ENCODE data around the gene IKZF2.

IKZF2 gene

GRCh38 chr2:213151437-213152064 is at the start of gene IKZF2:
Gene IKZF2 (minus strand): TSS chr2:213151612. CDS start chr2:213148629, 2,983 bp downstream.
- peak; percentile 80 for DNase-seq (ENCODE audit: low spot score)

GRCh38 chr2:213199871-213200270 is 48.5 kb upstream of the IKZF2 start:
- no peak for DNase-seq (ENCODE audit: low spot score)

- DNase-seq (ENCODE audit: low spot score), result peak; percentile 1
These were observed 37.8 kb upstream of the IKZF2 start for GRCh38 chr2:213189001-213189899.

- DNase-seq (ENCODE audit: low spot score), result no peak
These were observed 37.1 kb upstream of the IKZF2 start for GRCh38 chr2:213188533-213188867.

- no peak for DNase-seq (ENCODE audit: low spot score)
These were observed 36.6 kb upstream of the IKZF2 start for GRCh38 chr2:213187833-213188532.

- no peak for DNase-seq (ENCODE audit: low spot score)
These were observed 36.0 kb upstream of the IKZF2 start for GRCh38 chr2:213187386-213187785.

GRCh38 chr2:213185147-213185822 is 33.9 kb upstream of the IKZF2 start:
- DNase-seq (ENCODE audit: low spot score), result no peak

- DNase-seq (ENCODE audit: low spot score), result no peak
These were observed 30.3 kb upstream of the IKZF2 start for GRCh38 chr2:213181712-213182111.

GRCh38 chr2:213177679-213178078 is 26.3 kb upstream of the IKZF2 start:
- no peak for DNase-seq (ENCODE audit: low spot score)

GRCh38 chr2:213175673-213176247 is 24.3 kb upstream of the IKZF2 start:
- no peak for DNase-seq (ENCODE audit: low spot score)

GRCh38 chr2:213172641-213173040 is 21.2 kb upstream of the IKZF2 start:
- no peak for DNase-seq (ENCODE audit: low spot score)

GRCh38 chr2:213171147-213171546 is 19.7 kb upstream of the IKZF2 start:
- no peak for DNase-seq (ENCODE audit: low spot score)

GRCh38 chr2:213167271-213167930 is 16.0 kb upstream of the IKZF2 start:
- DNase-seq (ENCODE audit: low spot score), result no peak

GRCh38 chr2:213166109-213166508 is 14.7 kb upstream of the IKZF2 start:
- no peak for DNase-seq (ENCODE audit: low spot score)

- DNase-seq (ENCODE audit: low spot score), result no peak
These were observed 12.9 kb upstream of the IKZF2 start for GRCh38 chr2:213164263-213164662.

- DNase-seq (ENCODE audit: low spot score), result no peak
These were observed 11.2 kb upstream of the IKZF2 start for GRCh38 chr2:213162516-213163118.

GRCh38 chr2:213161759-213162515 is 10.5 kb upstream of the IKZF2 start:
- DNase-seq (ENCODE audit: low spot score), result no peak

GRCh38 chr2:213159768-213160167 is 8.4 kb upstream of the IKZF2 start:
- DNase-seq (ENCODE audit: low spot score), result no peak

- DNase-seq (ENCODE audit: low spot score), result no peak
These were observed 5.8 kb upstream of the IKZF2 start for GRCh38 chr2:213157242-213157641.

- no peak for DNase-seq (ENCODE audit: low spot score)
These were observed 5.3 kb upstream of the IKZF2 start for GRCh38 chr2:213156717-213157116.

Data from cerebellar cortex (tissue), 1 donor.